ENCODE results near the gene NPAS3.
A peak's percentile ranks its signal among the peaks of the same experiment; 100 is the strongest.

The NPAS3 gene

GRCh38 chr14:33475623-33476022 lies 536.9 kb downstream of the NPAS3 start:
- Mint-ChIP-seq H3K9me3 (no peaks in the 10 kb centered on the region), H3K27me3 (ENCODE audit: low read depth) (peaks cover 9% of the 10 kb centered on the region), H3K4me3 (no peak overlapping the region), H3K4me1 (peaks cover 11% of the 10 kb centered on the region), H3K27ac (peak overlapping the region in 1 of 3 experiments; percentile 52), H3K36me3 (ENCODE audit: low read depth) (no peaks in the 10 kb centered on the region)
- TF ChIP-seq CTCF (IDR thresholded peaks at IDR 0.05; ENCODE audit: unreplicated experiment in 3 of 3), result peak; percentile 36 to 56 (median 46)

GRCh38 chr14:33477797-33478196 lies 539.1 kb downstream of the NPAS3 start:
- H3K27me3 Mint-ChIP-seq (ENCODE audit: low read depth), result peaks cover 13% of the 10 kb centered on the region
- no peaks in the 10 kb centered on the region for H3K36me3 Mint-ChIP-seq (ENCODE audit: low read depth)
- TF ChIP-seq CTCF (IDR thresholded peaks at IDR 0.05; ENCODE audit: unreplicated experiment in 3 of 3), result no peak
- no peak overlapping the region for H3K27ac Mint-ChIP-seq
- H3K9me3 Mint-ChIP-seq, result no peaks in the 10 kb centered on the region
- H3K4me1 Mint-ChIP-seq, result peaks cover 17% of the 10 kb centered on the region
- no peak overlapping the region for H3K4me3 Mint-ChIP-seq

- TF ChIP-seq CTCF (IDR thresholded peaks at IDR 0.05; ENCODE audit: unreplicated experiment in 3 of 3), result no peak
- no peak overlapping the region for H3K27ac Mint-ChIP-seq
- peaks cover 17% of the 10 kb centered on the region for H3K4me1 Mint-ChIP-seq
- no peak overlapping the region for H3K4me3 Mint-ChIP-seq
- no peaks in the 10 kb centered on the region for H3K36me3 Mint-ChIP-seq (ENCODE audit: low read depth)
- peaks cover 16% of the 10 kb centered on the region for H3K27me3 Mint-ChIP-seq (ENCODE audit: low read depth)
- no peaks in the 10 kb centered on the region for H3K9me3 Mint-ChIP-seq
Observed at GRCh38 chr14:33480071-33480886, 541.6 kb downstream of the NPAS3 start.

GRCh38 chr14:33480887-33481184 lies 542.2 kb downstream of the NPAS3 start:
- Mint-ChIP-seq H3K9me3 (no peaks in the 10 kb centered on the region), H3K4me1 (peaks cover 19% of the 10 kb centered on the region), H3K36me3 (ENCODE audit: low read depth) (no peaks in the 10 kb centered on the region), H3K4me3 (no peak overlapping the region), H3K27ac (no peak overlapping the region), H3K27me3 (ENCODE audit: low read depth) (peaks cover 16% of the 10 kb centered on the region)
- no peak for TF ChIP-seq CTCF (IDR thresholded peaks at IDR 0.05; ENCODE audit: unreplicated experiment in 3 of 3)

- Mint-ChIP-seq H3K36me3 (ENCODE audit: low read depth) (no peaks in the 10 kb centered on the region), H3K4me1 (peaks cover 16% of the 10 kb centered on the region), H3K27ac (no peak overlapping the region), H3K27me3 (ENCODE audit: low read depth) (peaks cover 7% of the 10 kb centered on the region), H3K4me3 (no peak overlapping the region), H3K9me3 (no peaks in the 10 kb centered on the region)
- no peak for TF ChIP-seq CTCF (IDR thresholded peaks at IDR 0.05; ENCODE audit: unreplicated experiment in 3 of 3)
Observed at GRCh38 chr14:33483110-33483509, 544.4 kb downstream of the NPAS3 start.

GRCh38 chr14:33483541-33483940 lies 544.9 kb downstream of the NPAS3 start:
- Mint-ChIP-seq H3K27me3 (ENCODE audit: low read depth) (peaks cover 7% of the 10 kb centered on the region), H3K4me1 (peaks cover 15% of the 10 kb centered on the region), H3K27ac (no peak overlapping the region), H3K9me3 (no peaks in the 10 kb centered on the region), H3K4me3 (no peak overlapping the region), H3K36me3 (ENCODE audit: low read depth) (no peaks in the 10 kb centered on the region)
- TF ChIP-seq CTCF (IDR thresholded peaks at IDR 0.05; ENCODE audit: unreplicated experiment in 3 of 3), result no peak

Data from nephron (organoid).